ENCODE measurements around the gene TXLNB. TPM values are rescaled to one million over a fixed set of nuclear protein-coding genes. Genes with fewer than 3 reads are reported as not detected.

TXLNB gene
- total RNA-seq, 1 experiment from 2014 or later, result 0.15 TPM

DNA sequence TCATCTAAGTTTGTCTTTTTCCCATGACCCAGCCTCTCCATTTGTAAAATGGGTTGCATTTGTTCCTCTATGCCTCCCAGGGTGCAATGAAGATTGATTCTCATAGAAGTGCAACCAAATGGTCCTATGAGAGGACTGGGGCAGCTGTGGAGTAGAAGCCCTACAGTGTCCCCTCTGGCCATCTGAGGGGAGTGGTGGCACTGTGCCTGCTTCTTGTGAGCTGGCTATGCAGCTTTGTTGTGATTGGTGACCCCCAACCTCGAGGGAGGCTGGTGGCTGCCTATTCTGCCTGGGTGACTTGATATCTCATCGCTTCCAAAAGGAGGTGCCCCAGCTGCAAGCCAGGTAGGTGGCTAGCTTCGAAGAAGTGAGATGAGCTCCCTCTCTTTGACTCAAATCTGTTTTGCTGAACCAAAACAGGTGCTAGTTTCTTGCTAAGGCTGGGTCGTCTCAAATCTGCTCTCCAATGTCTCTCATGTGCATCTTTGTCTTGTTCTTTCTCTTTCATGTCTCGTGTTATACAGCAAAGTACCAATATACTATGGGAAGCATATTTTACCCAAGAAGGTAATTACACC lies 33.9 kb downstream of the TXLNB start:
- H3K4me3 Mint-ChIP-seq, result no peak overlapping the region
- ChIA-PET CTCF (interaction anchor here (0.9 to 3.1 kb wide), 5 partner anchors 39 to 112 kb away, joined by 3 to 15 read pairs (median 5); no protein-coding TSS in a partner anchor), POLR2A (no interaction called here)
- H3K36me3 Mint-ChIP-seq, result no peaks in the 10 kb centered on the region
- peak; percentile 80 for ATAC-seq
- no peak for DNase-seq (ENCODE audit: low spot score)
- no peaks in the 10 kb centered on the region for H3K9me3 Mint-ChIP-seq
- TF ChIP-seq ZNF219 (CRISPR knock-in tag; IDR thresholded peaks at IDR 0.05; ENCODE audit: borderline replicate concordance) (no peak), ZNF317 (CRISPR knock-in tag; IDR thresholded peaks at IDR 0.05; ENCODE audit: borderline replicate concordance, low read depth) (no peak), CREB1 (CRISPR knock-in tag; IDR thresholded peaks at IDR 0.05) (no peak), NR3C1 (CRISPR knock-in tag; conservative IDR thresholded peaks at IDR 0.05; ENCODE audit: low read depth) (no peak)
- TF ChIP-seq, protein P1, sequence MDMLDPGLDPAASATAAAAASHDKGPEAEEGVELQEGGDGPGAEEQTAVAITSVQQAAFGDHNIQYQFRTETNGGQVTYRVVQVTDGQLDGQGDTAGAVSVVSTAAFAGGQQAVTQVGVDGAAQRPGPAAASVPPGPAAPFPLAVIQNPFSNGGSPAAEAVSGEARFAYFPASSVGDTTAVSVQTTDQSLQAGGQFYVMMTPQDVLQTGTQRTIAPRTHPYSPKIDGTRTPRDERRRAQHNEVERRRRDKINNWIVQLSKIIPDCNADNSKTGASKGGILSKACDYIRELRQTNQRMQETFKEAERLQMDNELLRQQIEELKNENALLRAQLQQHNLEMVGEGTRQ (CRISPR knock-in tag; IDR thresholded peaks at IDR 0.05), result no peak
- peaks cover 5% of the 10 kb centered on the region; the same call in 1 of the 2 replicates for H3K4me1 Mint-ChIP-seq
- no peak overlapping the region for H3K27ac Mint-ChIP-seq
- H3K27me3 Mint-ChIP-seq (ENCODE audit: low read depth), result no peaks in the 10 kb centered on the region

DNA sequence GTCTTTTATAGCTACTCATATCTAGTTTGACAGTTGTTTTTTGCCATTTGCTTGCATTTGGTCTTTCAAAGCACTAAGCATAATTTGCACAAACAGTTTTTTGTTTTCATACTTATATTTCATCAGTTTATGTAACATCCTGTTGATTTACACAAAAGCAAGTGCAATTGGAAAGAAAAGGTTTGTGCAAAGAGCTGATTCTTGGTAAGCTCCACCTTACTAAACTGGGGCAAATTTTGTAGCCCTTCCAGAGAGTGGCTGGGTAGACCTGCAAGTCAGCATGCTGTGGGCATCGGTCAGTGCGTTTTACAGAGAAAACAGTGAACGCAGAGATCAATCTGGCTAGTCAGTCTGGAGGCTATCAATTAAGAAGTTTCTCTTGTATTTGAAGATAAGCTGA lies 34.5 kb downstream of the TXLNB start:
- no peak for DNase-seq (ENCODE audit: low spot score)
- Mint-ChIP-seq H3K4me1 (no peaks in the 10 kb centered on the region), H3K4me3 (no peak overlapping the region), H3K36me3 (no peaks in the 10 kb centered on the region), H3K27me3 (ENCODE audit: low read depth) (no peaks in the 10 kb centered on the region), H3K27ac (no peak overlapping the region), H3K9me3 (no peaks in the 10 kb centered on the region)
- no peak for TF ChIP-seq ATF2 (CRISPR knock-in tag; IDR thresholded peaks at IDR 0.05; ENCODE audit: borderline replicate concordance, low read depth)
- no peak for TF ChIP-seq E2F5 (CRISPR knock-in tag; IDR thresholded peaks at IDR 0.05)
- no peak for TF ChIP-seq NR2C2 (CRISPR knock-in tag; IDR thresholded peaks at IDR 0.05)
- no peak for TF ChIP-seq IRF2 (CRISPR knock-in tag; IDR thresholded peaks at IDR 0.05; ENCODE audit: borderline replicate concordance, low read depth)
- no peak for TF ChIP-seq SMAD3 (CRISPR knock-in tag; IDR thresholded peaks at IDR 0.05; ENCODE audit: borderline replicate concordance)
- TF ChIP-seq, protein P2, sequence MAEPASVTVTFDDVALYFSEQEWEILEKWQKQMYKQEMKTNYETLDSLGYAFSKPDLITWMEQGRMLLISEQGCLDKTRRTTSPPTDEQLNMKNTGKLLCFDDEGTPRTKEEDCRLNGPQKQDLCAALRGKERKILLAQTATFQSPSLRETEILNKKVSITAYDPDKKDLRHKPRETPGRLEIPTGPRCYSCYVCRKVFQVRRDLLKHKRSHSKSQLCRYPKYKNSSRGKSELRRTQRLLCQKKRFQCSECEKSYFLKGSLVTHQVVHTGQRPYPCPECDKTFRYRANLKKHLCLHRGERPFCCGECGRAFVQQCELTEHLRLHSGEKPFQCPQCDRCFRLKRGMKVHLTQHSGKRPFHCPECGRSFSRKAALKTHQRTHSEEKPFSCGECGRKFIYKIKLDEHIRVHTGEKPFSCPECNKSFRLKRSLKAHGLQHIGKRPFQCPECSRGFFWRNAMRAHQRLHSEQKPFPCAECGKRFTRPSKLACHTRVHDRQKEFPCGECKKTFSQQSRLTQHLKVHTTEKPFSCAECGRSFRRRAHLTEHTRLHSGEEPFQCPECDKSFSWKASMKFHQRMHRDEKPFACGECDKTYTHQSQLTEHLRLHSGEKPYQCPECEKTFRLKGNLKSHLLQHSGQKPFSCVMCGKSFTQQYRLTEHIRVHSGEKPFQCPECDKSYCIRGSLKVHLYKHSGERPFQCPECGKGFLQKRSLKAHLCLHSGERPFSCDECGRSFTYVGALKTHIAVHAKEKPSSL (CRISPR knock-in tag; conservative IDR thresholded peaks at IDR 0.05), result no peak
- no peak for TF ChIP-seq ATF3 (CRISPR knock-in tag; conservative IDR thresholded peaks at IDR 0.05)
- no peak for TF ChIP-seq ZNF423 (CRISPR knock-in tag; IDR thresholded peaks at IDR 0.05)
- TF ChIP-seq GTF2I (CRISPR knock-in tag; conservative IDR thresholded peaks at IDR 0.05), result no peak
- no peak for TF ChIP-seq AR (CRISPR knock-in tag; IDR thresholded peaks at IDR 0.05)
- TF ChIP-seq USF1 (CRISPR knock-in tag; IDR thresholded peaks at IDR 0.05), result no peak
- ChIA-PET POLR2A (no interaction called here), CTCF (interaction anchor here (0.9 to 3.1 kb wide), 5 partner anchors 38 to 112 kb away, joined by 3 to 15 read pairs (median 5); no protein-coding TSS in a partner anchor)
- ATAC-seq, result no peak

All from WTC11 (cell line).